Calu3 (cell line): ENCODE results near the gene TRMT5. TPM values are rescaled to one million over a fixed set of nuclear protein-coding genes. Genes with fewer than 3 reads are reported as not detected.

Source experiments
- BruUV-seq: library from RNA; stranded (reverse); fragments of 400-500 nt; replicated peaks from 2 replicates; lab custom pipeline; 2021; lab: Mats Ljungman, UMichigan
- CTCF ChIA-PET: fragments of 300-600 bp; sonication (Branson Sonifier 250); formaldehyde crosslinking; loops from one replicate; lab custom pipeline; 2022; ENCODE audit warnings: antibody characterized with exemption; lab: Charles Lee
- DNase-seq: peaks from one replicate; pipeline ENCODE4 v3.0.0; 2022
- H3K27ac Mint-ChIP-seq: one replicate; pipeline ENCODE4 v1.8.0; 2022; ENCODE audit warnings: mixed read lengths; ENCODE audit not compliant: unreplicated experiment
- H3K27me3 Mint-ChIP-seq: one replicate; pipeline ENCODE4 v1.8.0; 2022; ENCODE audit warnings: mixed read lengths; ENCODE audit not compliant: unreplicated experiment
- H3K36me3 Mint-ChIP-seq: one replicate; pipeline ENCODE4 v1.8.0; 2022; ENCODE audit warnings: mild to moderate bottlenecking, moderate library complexity, mixed read lengths; ENCODE audit not compliant: insufficient read depth, unreplicated experiment
- H3K4me1 Mint-ChIP-seq: one replicate; pipeline ENCODE4 v1.8.0; 2022; ENCODE audit warnings: mild to moderate bottlenecking, low read depth, mixed read lengths; ENCODE audit not compliant: unreplicated experiment
- H3K4me3 Mint-ChIP-seq: one replicate; pipeline ENCODE4 v1.8.0; 2022; ENCODE audit warnings: mild to moderate bottlenecking, low read depth, moderate library complexity, mixed read lengths; ENCODE audit not compliant: unreplicated experiment
- H3K9me3 Mint-ChIP-seq: one replicate; pipeline ENCODE4 v1.8.0; 2022; ENCODE audit warnings: low read depth, mixed read lengths; ENCODE audit not compliant: unreplicated experiment
- intact Hi-C: fragments of 100-400 bp; cut with micrococcal nuclease; formaldehyde crosslinking; loops from one replicate; pipeline ENCODE4 v1.10.0; 2022; ENCODE audit not compliant: unreplicated experiment
- total RNA-seq: library from RNA; stranded (reverse); gene quantifications from 2 replicates; pipeline ENCODE4 v1.2.3, GENCODE V29; 2022
- TF ChIP-seq, protein P1 (sequence below): fragments of 200-600 bp; IDR thresholded peaks from one replicate; pipeline ENCODE4 v1.8.0; 2022; ENCODE audit warnings: antibody characterized with exemption; ENCODE audit not compliant: unreplicated experiment

The TRMT5 gene
- total RNA-seq, 1 experiment from 2014 or later = 22.8 TPM

DNA sequence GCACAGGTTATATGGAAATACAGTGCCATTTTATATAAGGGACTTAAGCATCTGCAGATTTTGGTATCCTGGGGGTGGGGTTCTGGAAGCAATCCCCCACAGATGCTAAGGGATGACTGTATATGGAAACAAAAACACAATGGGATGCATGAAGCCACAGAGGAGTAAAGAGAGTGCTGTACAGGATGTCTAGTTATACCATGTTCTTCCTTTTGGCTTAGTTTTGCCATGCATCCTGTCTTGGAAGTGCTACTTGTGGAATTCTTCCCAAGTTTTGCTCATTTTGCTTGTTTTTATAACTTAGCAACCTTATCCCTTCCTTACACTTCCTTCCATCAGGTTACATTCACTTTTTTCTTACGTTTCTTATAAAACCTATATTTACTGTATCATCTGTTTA lies 55.6 kb downstream of the TRMT5 start:
- H3K4me3 Mint-ChIP-seq = no peak overlapping the region
- TF ChIP-seq, protein P1, sequence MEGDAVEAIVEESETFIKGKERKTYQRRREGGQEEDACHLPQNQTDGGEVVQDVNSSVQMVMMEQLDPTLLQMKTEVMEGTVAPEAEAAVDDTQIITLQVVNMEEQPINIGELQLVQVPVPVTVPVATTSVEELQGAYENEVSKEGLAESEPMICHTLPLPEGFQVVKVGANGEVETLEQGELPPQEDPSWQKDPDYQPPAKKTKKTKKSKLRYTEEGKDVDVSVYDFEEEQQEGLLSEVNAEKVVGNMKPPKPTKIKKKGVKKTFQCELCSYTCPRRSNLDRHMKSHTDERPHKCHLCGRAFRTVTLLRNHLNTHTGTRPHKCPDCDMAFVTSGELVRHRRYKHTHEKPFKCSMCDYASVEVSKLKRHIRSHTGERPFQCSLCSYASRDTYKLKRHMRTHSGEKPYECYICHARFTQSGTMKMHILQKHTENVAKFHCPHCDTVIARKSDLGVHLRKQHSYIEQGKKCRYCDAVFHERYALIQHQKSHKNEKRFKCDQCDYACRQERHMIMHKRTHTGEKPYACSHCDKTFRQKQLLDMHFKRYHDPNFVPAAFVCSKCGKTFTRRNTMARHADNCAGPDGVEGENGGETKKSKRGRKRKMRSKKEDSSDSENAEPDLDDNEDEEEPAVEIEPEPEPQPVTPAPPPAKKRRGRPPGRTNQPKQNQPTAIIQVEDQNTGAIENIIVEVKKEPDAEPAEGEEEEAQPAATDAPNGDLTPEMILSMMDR = no peak
- CTCF ChIA-PET = no interaction called here
- H3K27me3 Mint-ChIP-seq = no peaks in the 10 kb centered on the region
- no TSS peak for BruUV-seq
- intact Hi-C loops = no loop called here
- H3K36me3 Mint-ChIP-seq = no peaks in the 10 kb centered on the region
- no peak for DNase-seq
- peaks cover 7% of the 10 kb centered on the region for H3K4me1 Mint-ChIP-seq
- no peak overlapping the region for H3K27ac Mint-ChIP-seq
- H3K9me3 Mint-ChIP-seq = no peaks in the 10 kb centered on the region

GRCh38 chr14:60922050-60922449 lies 58.8 kb downstream of the TRMT5 start:
- Mint-ChIP-seq H3K4me3 (no peak overlapping the region), H3K9me3 (no peaks in the 10 kb centered on the region), H3K27me3 (no peaks in the 10 kb centered on the region), H3K27ac (no peak overlapping the region), H3K4me1 (peaks cover 7% of the 10 kb centered on the region), H3K36me3 (no peaks in the 10 kb centered on the region)
- TF ChIP-seq, protein P1 = no peak
- no TSS peak for BruUV-seq
- CTCF ChIA-PET = no interaction called here
- intact Hi-C loops = no loop called here
- no peak for DNase-seq

Other genes with a start within 250 kb of the TRMT5 start
- gene MNAT1, start 246.3 kb downstream of the TRMT5 start, total RNA-seq = 44.6 and 48.0 TPM in 2 replicates
- gene SLC38A6, start 166 bp upstream of the TRMT5 start, total RNA-seq = 9.9 and 13.4 TPM in 2 replicates